HepG2 (cell line): Measurements from ENCODE around the gene TMEM95. TPM values are rescaled to one million over a fixed set of nuclear protein-coding genes. Genes with fewer than 3 reads are reported as not detected.

Experiments
- ATM ChIP-seq: fragments of 450-650 bp; IDR thresholded peaks from 2 replicates; pipeline ENCODE4 v1.7.1; 2017; ENCODE audit warnings: mild to moderate bottlenecking, borderline replicate concordance
- BHLHE40 ChIP-seq: IDR thresholded peaks from 2 replicates; pipeline ENCODE4 v1.6.1; 2011; ENCODE audit warnings: low read length, improper control_type of control experiment
- GABPA ChIP-seq, 2 experiments: IDR thresholded peaks; 2 replicates each; pipeline ENCODE4 v1.6.1; 2011 to 2016; ENCODE audit warnings: low read depth in 2 of 2, low read length in 1 of 2, missing biosample characterization in 1 of 2, missing genetic modification characterization in 1 of 2
- HIVEP1 ChIP-seq: sonication (generic); formaldehyde crosslinking; IDR thresholded peaks from 2 replicates; pipeline ENCODE4 v1.4.0; 2020; ENCODE audit warnings: mild to moderate bottlenecking, missing genetic modification reagents
- ISX ChIP-seq: sonication (generic); formaldehyde crosslinking; conservative IDR thresholded peaks from 2 replicates; pipeline ENCODE4 v1.5.0; 2020; ENCODE audit warnings: missing genetic modification reagents
- MED13 ChIP-seq: sonication (generic); formaldehyde crosslinking; IDR thresholded peaks from 2 replicates; pipeline ENCODE4 v1.5.0; 2020; ENCODE audit warnings: missing genetic modification reagents
- PCBP2 ChIP-seq: fragments of 200-400 bp; formaldehyde crosslinking; optimal IDR thresholded peaks from 2 replicates; pipeline ENCODE3; 2018; ENCODE audit warnings: low read length, low read depth; ENCODE audit not compliant: poor library complexity, severe bottlenecking
- RCOR2 ChIP-seq: IDR thresholded peaks from 2 replicates; pipeline ENCODE4 v1.6.1; 2016; ENCODE audit warnings: missing biosample characterization, missing genetic modification reagents
- SALL1 ChIP-seq: sonication (generic); formaldehyde crosslinking; IDR thresholded peaks from 2 replicates; pipeline ENCODE4 v1.8.0; 2022; ENCODE audit warnings: mild to moderate bottlenecking, missing genetic modification reagents
- ZNF264 ChIP-seq: sonication (generic); formaldehyde crosslinking; IDR thresholded peaks from 2 replicates; pipeline ENCODE4 v1.4.0; 2020; ENCODE audit warnings: missing genetic modification reagents
- ZNF296 ChIP-seq: sonication (generic); formaldehyde crosslinking; conservative IDR thresholded peaks from 2 replicates; pipeline ENCODE4 v1.5.0; 2020; ENCODE audit warnings: mild to moderate bottlenecking, missing genetic modification reagents
- ZNF557 ChIP-seq: sonication (generic); formaldehyde crosslinking; IDR thresholded peaks from 2 replicates; pipeline ENCODE4 v1.4.0; 2020; ENCODE audit warnings: missing genetic modification reagents
- polyA plus RNA-seq, 8 experiments: library from polyadenylated mRNA; depleted of rRNA in 3 of 8; stranded (reverse) in 7 of 8; unstranded in 1 of 8; fragments of >200 nt; fragmentation: Illumina TruSeq in 4 of 8; extraction: Trizol in 4 of 8; gene quantifications; 2 replicates each; pipeline versions ENCODE4 v1.2.1 to v1.2.3, GENCODE V29; 2011 to 2016; ENCODE audit warnings: low read depth in 4 of 8, missing spikeins in 1 of 8, mixed read lengths in 1 of 8; ENCODE audit not compliant: insufficient read depth in 1 of 8
- total RNA-seq, 5 experiments: library from RNA; depleted of rRNA; stranded (reverse); fragments of >200 nt; fragmentation: Illumina TruSeq; extraction: Trizol; gene quantifications; 2 replicates each; pipeline ENCODE4 v1.2.3, GENCODE V29; 2016; ENCODE audit warnings: low read depth in 1 of 5
- TF ChIP-seq, protein P1 (sequence below): sonication (generic); formaldehyde crosslinking; IDR thresholded peaks from 2 replicates; pipeline ENCODE4 v1.4.0; 2020; ENCODE audit warnings: missing genetic modification reagents, mild to moderate bottlenecking, borderline replicate concordance
- TF ChIP-seq, protein P2 (sequence below): sonication (generic); formaldehyde crosslinking; IDR thresholded peaks from 2 replicates; pipeline ENCODE4 v1.5.1; 2020; ENCODE audit warnings: mild to moderate bottlenecking, missing genetic modification reagents
- TF ChIP-seq, protein P3 (sequence below): sonication (generic); formaldehyde crosslinking; IDR thresholded peaks from 2 replicates; pipeline ENCODE4 v1.8.1; 2023; ENCODE audit warnings: mild to moderate bottlenecking, inconsistent platforms, moderate library complexity, missing genetic modification reagents, borderline replicate concordance
- TF ChIP-seq, protein P4 (sequence below): sonication (generic); formaldehyde crosslinking; IDR thresholded peaks from 2 replicates; pipeline ENCODE4 v1.4.0; 2020; ENCODE audit warnings: mild to moderate bottlenecking, missing genetic modification reagents

TMEM95 gene
- total and polyA plus RNA-seq, 2 of the 13 experiments (the other 11 are each of a cell fraction or from before 2014, with no cell fraction given): not detected

DNA sequence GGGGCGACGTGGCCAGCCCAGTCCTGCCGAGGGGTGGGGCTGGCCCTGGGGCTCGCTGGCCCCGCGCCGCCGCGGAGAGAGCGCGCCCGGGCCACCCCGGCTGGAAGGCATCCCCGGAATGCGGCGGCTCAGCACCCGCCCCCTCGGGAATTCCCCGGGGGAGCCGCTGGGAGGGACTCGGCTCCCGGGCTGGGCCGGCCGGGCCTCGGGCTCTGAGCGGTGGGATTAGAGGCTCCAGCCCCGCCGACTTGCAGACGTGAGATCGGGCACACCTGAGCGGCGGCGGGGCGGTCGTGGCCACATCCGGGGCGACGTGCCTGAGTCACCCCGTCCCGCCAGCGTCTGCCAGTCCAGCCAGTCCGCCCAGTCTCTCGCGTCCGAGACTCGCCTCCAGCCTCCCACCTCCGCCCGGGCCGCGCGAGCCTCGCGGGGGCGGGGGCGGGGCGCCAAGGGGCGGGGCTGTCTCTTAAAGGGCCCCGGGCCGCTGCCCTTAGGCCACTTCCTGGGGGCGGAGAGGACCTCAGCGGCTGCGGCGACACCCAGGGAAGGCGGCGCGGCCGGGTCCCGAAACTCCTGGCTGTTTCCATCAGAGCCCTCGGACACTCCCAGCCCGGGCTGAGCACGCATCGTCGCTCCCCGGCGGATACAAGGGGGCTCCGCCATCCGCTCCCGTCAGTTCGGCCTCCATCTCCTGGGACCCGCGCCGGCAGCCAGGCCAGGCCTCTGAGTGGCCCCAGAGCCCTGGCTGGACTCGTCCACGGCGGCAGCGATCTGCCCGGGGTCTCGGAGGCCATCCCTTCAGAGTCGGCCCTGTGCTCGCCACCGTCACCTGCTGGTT is 3.1 kb upstream of the TMEM95 start, which contains the start of gene KCTD11 (continued):
- TF ChIP-seq, protein P1, sequence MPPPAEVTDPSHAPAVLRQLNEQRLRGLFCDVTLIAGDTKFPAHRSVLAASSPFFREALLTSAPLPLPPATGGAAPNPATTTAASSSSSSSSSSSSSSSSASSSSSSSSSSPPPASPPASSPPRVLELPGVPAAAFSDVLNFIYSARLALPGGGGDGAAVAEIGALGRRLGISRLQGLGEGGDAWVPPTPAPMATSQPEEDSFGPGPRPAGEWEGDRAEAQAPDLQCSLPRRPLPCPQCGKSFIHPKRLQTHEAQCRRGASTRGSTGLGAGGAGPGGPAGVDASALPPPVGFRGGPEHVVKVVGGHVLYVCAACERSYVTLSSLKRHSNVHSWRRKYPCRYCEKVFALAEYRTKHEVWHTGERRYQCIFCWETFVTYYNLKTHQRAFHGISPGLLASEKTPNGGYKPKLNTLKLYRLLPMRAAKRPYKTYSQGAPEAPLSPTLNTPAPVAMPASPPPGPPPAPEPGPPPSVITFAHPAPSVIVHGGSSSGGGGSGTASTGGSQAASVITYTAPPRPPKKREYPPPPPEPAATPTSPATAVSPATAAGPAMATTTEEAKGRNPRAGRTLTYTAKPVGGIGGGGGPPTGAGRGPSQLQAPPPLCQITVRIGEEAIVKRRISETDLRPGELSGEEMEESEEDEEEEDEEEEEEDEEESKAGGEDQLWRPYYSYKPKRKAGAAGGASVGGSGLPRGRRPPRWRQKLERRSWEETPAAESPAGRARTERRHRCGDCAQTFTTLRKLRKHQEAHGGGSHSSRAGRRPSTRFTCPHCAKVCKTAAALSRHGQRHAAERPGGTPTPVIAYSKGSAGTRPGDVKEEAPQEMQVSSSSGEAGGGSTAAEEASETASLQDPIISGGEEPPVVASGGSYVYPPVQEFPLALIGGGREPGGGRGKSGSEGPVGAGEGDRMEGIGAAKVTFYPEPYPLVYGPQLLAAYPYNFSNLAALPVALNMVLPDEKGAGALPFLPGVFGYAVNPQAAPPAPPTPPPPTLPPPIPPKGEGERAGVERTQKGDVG (CRISPR knock-in tag): 0 out of 2 replicates have a peak, but pooled peaks have one; percentile 18
- TF ChIP-seq ZNF296: no peak; the same call in 1 of the 2 replicates
- peak; percentile 67; the same call in 1 of the 2 replicates for TF ChIP-seq ZNF264 (CRISPR knock-in tag)
- TF ChIP-seq ATM: no peak
- TF ChIP-seq PCBP2: no peak
- TF ChIP-seq ISX (CRISPR knock-in tag): no peak; the same call in 1 of the 2 replicates
- TF ChIP-seq, protein P2, sequence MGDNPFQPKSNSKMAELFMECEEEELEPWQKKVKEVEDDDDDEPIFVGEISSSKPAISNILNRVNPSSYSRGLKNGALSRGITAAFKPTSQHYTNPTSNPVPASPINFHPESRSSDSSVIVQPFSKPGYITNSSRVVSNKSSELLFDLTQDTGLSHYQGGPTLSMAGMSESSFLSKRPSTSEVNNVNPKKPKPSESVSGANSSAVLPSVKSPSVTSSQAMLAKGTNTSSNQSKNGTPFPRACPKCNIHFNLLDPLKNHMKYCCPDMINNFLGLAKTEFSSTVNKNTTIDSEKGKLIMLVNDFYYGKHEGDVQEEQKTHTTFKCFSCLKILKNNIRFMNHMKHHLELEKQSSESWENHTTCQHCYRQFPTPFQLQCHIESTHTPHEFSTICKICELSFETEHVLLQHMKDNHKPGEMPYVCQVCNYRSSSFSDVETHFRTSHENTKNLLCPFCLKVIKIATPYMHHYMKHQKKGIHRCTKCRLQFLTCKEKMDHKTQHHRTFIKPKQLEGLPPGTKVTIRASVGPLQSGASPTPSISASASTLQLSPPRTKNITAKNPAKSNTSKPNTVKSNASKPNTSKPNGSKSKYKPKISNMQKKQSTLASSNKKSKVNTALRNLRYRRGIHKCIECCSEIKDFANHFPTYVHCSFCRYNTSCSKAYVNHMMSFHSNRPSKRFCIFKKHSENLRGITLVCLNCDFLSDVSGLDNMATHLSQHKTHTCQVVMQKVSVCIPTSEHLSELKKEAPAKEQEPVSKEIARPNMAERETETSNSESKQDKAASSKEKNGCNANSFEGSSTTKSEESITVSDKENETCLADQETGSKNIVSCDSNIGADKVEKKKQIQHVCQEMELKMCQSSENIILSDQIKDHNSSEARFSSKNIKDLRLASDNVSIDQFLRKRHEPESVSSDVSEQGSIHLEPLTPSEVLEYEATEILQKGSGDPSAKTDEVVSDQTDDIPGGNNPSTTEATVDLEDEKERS (CRISPR knock-in tag): no peak; the same call in 1 of the 2 replicates
- no peak for TF ChIP-seq GABPA (IDR thresholded peaks at IDR 0.05; ENCODE audit: low read depth, low read length)
- TF ChIP-seq GABPA (CRISPR knock-in tag; IDR thresholded peaks at IDR 0.05; ENCODE audit: low read depth): 0 out of 2 replicates have a peak, but pooled peaks have one; percentile 43
- TF ChIP-seq, protein P3, sequence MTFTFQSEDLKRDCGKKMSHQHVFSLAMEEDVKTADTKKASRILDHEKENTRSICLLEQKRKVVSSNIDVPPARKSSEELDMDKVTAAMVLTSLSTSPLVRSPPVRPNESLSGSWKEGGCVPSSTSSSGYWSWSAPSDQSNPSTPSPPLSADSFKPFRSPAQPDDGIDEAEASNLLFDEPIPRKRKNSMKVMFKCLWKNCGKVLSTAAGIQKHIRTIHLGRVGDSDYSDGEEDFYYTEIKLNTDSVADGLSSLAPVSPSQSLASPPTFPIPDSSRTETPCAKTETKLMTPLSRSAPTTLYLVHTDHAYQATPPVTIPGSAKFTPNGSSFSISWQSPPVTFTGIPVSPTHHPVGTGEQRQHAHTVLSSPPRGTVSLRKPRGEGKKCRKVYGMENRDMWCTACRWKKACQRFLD (CRISPR knock-in tag): 0 out of 2 replicates have a peak, but pooled peaks have one; percentile 33
- TF ChIP-seq SALL1 (CRISPR knock-in tag): peak; percentile 40
- TF ChIP-seq RCOR2: 0 out of 2 replicates have a peak, but pooled peaks have one; percentile 18
- TF ChIP-seq HIVEP1 (CRISPR knock-in tag): peak; percentile 99
- no peak; the same call in 1 of the 2 replicates for TF ChIP-seq BHLHE40
- 0 out of 2 replicates have a peak, but pooled peaks have one; percentile 42 for TF ChIP-seq MED13 (CRISPR knock-in tag)
- TF ChIP-seq ZNF557 (CRISPR knock-in tag): peak; percentile 51; the same call in 1 of the 2 replicates
- TF ChIP-seq, protein P4, sequence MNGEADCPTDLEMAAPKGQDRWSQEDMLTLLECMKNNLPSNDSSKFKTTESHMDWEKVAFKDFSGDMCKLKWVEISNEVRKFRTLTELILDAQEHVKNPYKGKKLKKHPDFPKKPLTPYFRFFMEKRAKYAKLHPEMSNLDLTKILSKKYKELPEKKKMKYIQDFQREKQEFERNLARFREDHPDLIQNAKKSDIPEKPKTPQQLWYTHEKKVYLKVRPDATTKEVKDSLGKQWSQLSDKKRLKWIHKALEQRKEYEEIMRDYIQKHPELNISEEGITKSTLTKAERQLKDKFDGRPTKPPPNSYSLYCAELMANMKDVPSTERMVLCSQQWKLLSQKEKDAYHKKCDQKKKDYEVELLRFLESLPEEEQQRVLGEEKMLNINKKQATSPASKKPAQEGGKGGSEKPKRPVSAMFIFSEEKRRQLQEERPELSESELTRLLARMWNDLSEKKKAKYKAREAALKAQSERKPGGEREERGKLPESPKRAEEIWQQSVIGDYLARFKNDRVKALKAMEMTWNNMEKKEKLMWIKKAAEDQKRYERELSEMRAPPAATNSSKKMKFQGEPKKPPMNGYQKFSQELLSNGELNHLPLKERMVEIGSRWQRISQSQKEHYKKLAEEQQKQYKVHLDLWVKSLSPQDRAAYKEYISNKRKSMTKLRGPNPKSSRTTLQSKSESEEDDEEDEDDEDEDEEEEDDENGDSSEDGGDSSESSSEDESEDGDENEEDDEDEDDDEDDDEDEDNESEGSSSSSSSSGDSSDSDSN (CRISPR knock-in tag): peak; percentile 81
